ENCODE measurements around the gene SHMT1. TPM values are rescaled to one million over a fixed set of nuclear protein-coding genes. Genes with fewer than 3 reads are reported as not detected.
A peak's percentile ranks its signal among the peaks of the same experiment; 100 is the strongest.
"Not testable (repeated sequence)": the region's sequence is repeated elsewhere in the genome, so short reads cannot be mapped to it uniquely, and the experiment has no call there.

SHMT1 gene
- polyA plus RNA-seq, 3 donors: 4.2 to 17.9 (median 16.6) TPM

GRCh38 chr17:18309202-18309601, 54.1 kb downstream of the SHMT1 start:
- Histone ChIP-seq H3K36me3 (replicated peaks in 1 of 2; ENCODE audit: control insufficient read depth in 1 of 2, insufficient read depth in 2 of 2, low read length in 2 of 2) (peaks cover 49 to 81% of the 10 kb centered on the region in 2 donors), H3K9ac (ENCODE audit: insufficient read depth, low read length, poor library complexity, severe bottlenecking) (no peak overlapping the region), H3K9me3 (replicated peaks in 1 of 2; ENCODE audit: control insufficient read depth in 1 of 2, insufficient read depth in 1 of 2, low read length in 2 of 2) (no peaks in the 10 kb centered on the region), H3K4me2 (replicated peaks; ENCODE audit: extremely low read depth, low read length, poor library complexity, severe bottlenecking) (no peak overlapping the region), H4K20me1 (ENCODE audit: insufficient read depth, low read length) (peaks cover 33% of the 10 kb centered on the region), H3K79me2 (ENCODE audit: insufficient read depth, low read length) (peaks cover 79% of the 10 kb centered on the region), H3K27ac (ENCODE audit: low read depth in 1 of 2, low read length in 2 of 2) (no peak overlapping the region), H2AFZ (ENCODE audit: insufficient read depth, low read depth, low read length, poor library complexity, severe bottlenecking) (no peak overlapping the region), H3K4me1 (ENCODE audit: control insufficient read depth in 1 of 2, insufficient read depth in 2 of 2, low read length in 2 of 2) (peaks cover 27 to 43% of the 10 kb centered on the region in 2 donors), H3K27me3 (ENCODE audit: control insufficient read depth in 2 of 2, insufficient read depth in 2 of 2, low read length in 2 of 2) (no peaks in the 10 kb centered on the region), H3K4me3 (replicated peaks in 1 of 3; ENCODE audit: low read depth in 2 of 3, low read length in 3 of 3) (no peak overlapping the region)
- Mint-ChIP-seq H3K9me3 (no peaks in the 10 kb centered on the region), H3K27ac (peak overlapping the region in 1 of 7 donors; percentile 40), H3K4me1 (peaks cover 41% of the 10 kb centered on the region), H3K36me3 (peaks cover 57 to 76% of the 10 kb centered on the region in 2 donors), H3K4me3 (no peak overlapping the region), H3K27me3 (ENCODE audit: low read depth in 3 of 3) (no peaks in the 10 kb centered on the region)
- TF ChIP-seq CTCF (IDR thresholded peaks at IDR 0.05): no peak
- no peak for DNase-seq
- WGBS (ENCODE audit: insufficient coverage): no CpG with 5 or more reads among the region's 4 CpGs
- intact Hi-C loops (cut with micrococcal nuclease): no loop called here

- Histone ChIP-seq H3K79me2 (ENCODE audit: insufficient read depth, low read length) (peaks cover 49% of the 10 kb centered on the region), H3K27ac (ENCODE audit: low read depth in 1 of 2, low read length in 2 of 2) (peak overlapping the region in 1 of 2 donors; percentile 85), H3K4me1 (ENCODE audit: control insufficient read depth in 1 of 2, insufficient read depth in 2 of 2, low read length in 2 of 2) (peaks cover 47 to 49% of the 10 kb centered on the region in 2 donors), H3K36me3 (replicated peaks in 1 of 2; ENCODE audit: control insufficient read depth in 1 of 2, insufficient read depth in 2 of 2, low read length in 2 of 2) (peaks cover 51 to 75% of the 10 kb centered on the region in 2 donors)
- H3K9me3 Mint-ChIP-seq; H3K9ac ChIP-seq (ENCODE audit: insufficient read depth, low read length, poor library complexity, severe bottlenecking); H4K20me1 ChIP-seq (ENCODE audit: insufficient read depth, low read length); H2AFZ ChIP-seq (ENCODE audit: insufficient read depth, low read depth, low read length, poor library complexity, severe bottlenecking); DNase-seq; intact Hi-C loops (cut with micrococcal nuclease); H3K27me3 ChIP-seq (ENCODE audit: control insufficient read depth in 2 of 2, insufficient read depth in 2 of 2, low read length in 2 of 2); H3K4me2 ChIP-seq (replicated peaks; ENCODE audit: extremely low read depth, low read length, poor library complexity, severe bottlenecking); H3K27me3 Mint-ChIP-seq (ENCODE audit: low read depth in 3 of 3); H3K4me3 Mint-ChIP-seq; H3K9me3 ChIP-seq (replicated peaks in 1 of 2; ENCODE audit: control insufficient read depth in 1 of 2, insufficient read depth in 1 of 2, low read length in 2 of 2); H3K4me3 ChIP-seq (replicated peaks in 1 of 3; ENCODE audit: low read depth in 2 of 3, low read length in 3 of 3): not testable (repeated sequence)
- Mint-ChIP-seq H3K4me1 (peaks cover 50% of the 10 kb centered on the region), H3K36me3 (peaks cover 53 to 77% of the 10 kb centered on the region in 2 donors), H3K27ac (peak overlapping the region in 3 of 7 donors; percentile 21 to 80 (median 41))
- WGBS (ENCODE audit: insufficient coverage): 100% methylated on average over 6 of the region's 13 CpGs
These were observed 60.1 kb downstream of the SHMT1 start for GRCh38 chr17:18303206-18303605.

Data from CD14-positive monocyte (primary cell).